SK-N-SH (cell line): ENCODE data around the gene POLN. TPM values are rescaled to one million over a fixed set of nuclear protein-coding genes. Genes with fewer than 3 reads are reported as not detected.

Source experiments
- CTCF ChIA-PET: fragments of 300-600, 350-600 bp; formaldehyde crosslinking; extraction: SDS; loops from one replicate; lab custom pipeline; 2021; lab: Yijun Ruan, JAX
- POLR2A ChIA-PET: fragments of 350-600 bp; sonication (Branson Sonifier 250); formaldehyde crosslinking; extraction: SDS; loops from one replicate; lab custom pipeline; 2020; ENCODE audit warnings: antibody characterized with exemption, inconsistent platforms; lab: Yijun Ruan, JAX
- DNase-seq: peaks from one replicate; pipeline ENCODE4 v3.0.0; 2012
- H2AFZ ChIP-seq: fragments of 200-600 bp; sonication (generic); 2 replicates; pipeline ENCODE4 v1.8.1; 2016; ENCODE audit warnings: antibody characterized with exemption, mild to moderate bottlenecking, low read depth
- H3F3A ChIP-seq: fragments of 200-600 bp; sonication (generic); replicated peaks from 2 replicates; pipeline ENCODE3; 2016; ENCODE audit warnings: antibody characterized with exemption, mild to moderate bottlenecking; ENCODE audit not compliant: insufficient read depth
- H3K27ac ChIP-seq, 2 experiments: fragments of 200-500 bp in 1 of 2; fragments of 200-600 bp in 1 of 2; sonication (Bioruptor generic) in 1 of 2; sonication (generic), shearing (Covaris generic) in 1 of 2; 2 replicates each; pipeline versions ENCODE4 v1.5.1 to v1.6.1; 2014 to 2016; ENCODE audit warnings: low read depth in 2 of 2, inconsistent platforms in 1 of 2, low read length in 1 of 2, mild to moderate bottlenecking in 1 of 2, mixed read lengths in 1 of 2
- H3K27me3 ChIP-seq: fragments of 200-600 bp; sonication (generic), shearing (Covaris generic); 2 replicates; pipeline ENCODE4 v1.6.1; 2016; ENCODE audit warnings: mixed run types; ENCODE audit not compliant: insufficient read depth
- H3K36me3 ChIP-seq, 2 experiments: fragments of 200-500 bp in 1 of 2; fragments of 200-600 bp in 1 of 2; sonication (Bioruptor generic) in 1 of 2; sonication (generic) in 1 of 2; replicated peaks in 1 of 2; 2 replicates each; pipeline versions ENCODE3 to v1.5.1; 2014 to 2016; ENCODE audit warnings: low read length in 1 of 2, mild to moderate bottlenecking in 1 of 2; ENCODE audit not compliant: insufficient read depth in 2 of 2, control insufficient read depth in 1 of 2
- H3K4me1 ChIP-seq, 2 experiments: fragments of 200-500 bp in 1 of 2; fragments of 200-600 bp in 1 of 2; sonication (Bioruptor generic) in 1 of 2; sonication (generic), shearing (Covaris generic) in 1 of 2; 2 replicates each; pipeline versions ENCODE4 v1.5.1 to v1.6.1; 2014 to 2016; ENCODE audit warnings: low read depth in 1 of 2, low read length in 1 of 2, mixed run types in 1 of 2; ENCODE audit not compliant: insufficient read depth in 2 of 2, control insufficient read depth in 1 of 2
- H3K4me2 ChIP-seq: fragments of 200-600 bp; sonication (generic), shearing (Covaris generic); 2 replicates; pipeline ENCODE4 v1.6.1; 2017; ENCODE audit warnings: mixed run types
- H3K4me3 ChIP-seq, 2 experiments: fragments of 200-500 bp in 1 of 2; fragments of 200-600 bp in 1 of 2; sonication (Bioruptor generic) in 1 of 2; sonication (generic), shearing (Covaris generic) in 1 of 2; 2 replicates each; pipeline versions ENCODE4 v1.5.1 to v1.8.1; 2014 to 2016; ENCODE audit warnings: low read depth in 2 of 2, inconsistent platforms in 1 of 2, low read length in 1 of 2, mild to moderate bottlenecking in 1 of 2, mixed read lengths in 1 of 2, moderate library complexity in 1 of 2
- H3K79me2 ChIP-seq: fragments of 200-600 bp; sonication (generic); 2 replicates; pipeline ENCODE4 v1.8.1; 2017; ENCODE audit warnings: mild to moderate bottlenecking; ENCODE audit not compliant: insufficient read depth
- H3K9ac ChIP-seq: fragments of 200-600 bp; sonication (generic); 2 replicates; pipeline ENCODE4 v1.6.1; 2017; ENCODE audit warnings: mixed run types
- H3K9me2 ChIP-seq: fragments of 200-600 bp; sonication (generic); 2 replicates; pipeline ENCODE4 v1.6.1; 2017; ENCODE audit warnings: mixed run types
- H3K9me3 ChIP-seq: fragments of 200-600 bp; sonication (generic); 2 replicates; pipeline ENCODE4 v1.6.1; 2017; ENCODE audit warnings: mixed run types, mild to moderate bottlenecking, moderate library complexity
- H4K20me1 ChIP-seq: fragments of 200-600 bp; sonication (generic); 2 replicates; pipeline ENCODE4 v1.6.1; 2017; ENCODE audit warnings: mild to moderate bottlenecking, mixed run types; ENCODE audit not compliant: insufficient read depth
- ELF1 ChIP-seq: IDR thresholded peaks from 2 replicates; pipeline ENCODE4 v1.4.0; 2012
- EP300 ChIP-seq, 2 experiments: IDR thresholded peaks; 2 replicates each; pipeline versions ENCODE4 v1.4.0 to v1.6.1; 2012; ENCODE audit warnings: borderline replicate concordance in 1 of 2, low read depth in 1 of 2, low read length in 1 of 2
- GATA2 ChIP-seq: sonication (generic); formaldehyde crosslinking; IDR thresholded peaks from 2 replicates; pipeline ENCODE4 v1.5.0; 2020; ENCODE audit warnings: mild to moderate bottlenecking, missing genetic modification reagents
- NFIC ChIP-seq: IDR thresholded peaks from 2 replicates; pipeline ENCODE4 v1.4.0; 2012; ENCODE audit warnings: borderline replicate concordance
- SIN3A ChIP-seq: IDR thresholded peaks from 2 replicates; pipeline ENCODE4 v1.6.1; 2012; ENCODE audit warnings: low read depth, mild to moderate bottlenecking, low read length, moderate library complexity, borderline replicate concordance
- WGBS: methylation state at CpG from one replicate; pipeline ENCODE4 v1.1.6; 2017; ENCODE audit warnings: low lambda C conversion rate; 5-methylcytosine and 5-hydroxymethylcytosine counted together
- polyA plus RNA-seq, 3 experiments: library from polyadenylated mRNA; depleted of rRNA; stranded (reverse); fragments of >200 nt; gene quantifications; 2 replicates each; pipeline ENCODE4 v1.2.3, GENCODE V29; 2012
- TF ChIP-seq, protein P1 (sequence below): IDR thresholded peaks from 2 replicates; pipeline ENCODE4 v1.4.0; 2012; ENCODE audit warnings: low read depth, borderline replicate concordance

Gene POLN
- polyA plus RNA-seq, 1 of the 3 experiments (the other 2 are of a cell fraction) = 0.67 TPM

GRCh38 chr4:2135083-2135482, 106.8 kb downstream of the POLN start:
- Histone ChIP-seq H3K27me3 (no peaks in the 10 kb centered on the region), H3K4me1 (peaks cover 0 to 7% of the 10 kb centered on the region in 2 experiments; a peak in 1 of 4 replicates), H3K27ac (no peak overlapping the region), H3K4me2 (no peak overlapping the region), H3K4me3 (no peak overlapping the region), H3K36me3 (no peaks in the 10 kb centered on the region), H3F3A (no peaks in the 10 kb centered on the region), H3K9ac (no peak overlapping the region), H3K9me2 (no peaks in the 10 kb centered on the region), H3K79me2 (no peaks in the 10 kb centered on the region), H3K9me3 (no peaks in the 10 kb centered on the region), H2AFZ (no peak overlapping the region), H4K20me1 (no peaks in the 10 kb centered on the region)
- TF ChIP-seq, protein P1, sequence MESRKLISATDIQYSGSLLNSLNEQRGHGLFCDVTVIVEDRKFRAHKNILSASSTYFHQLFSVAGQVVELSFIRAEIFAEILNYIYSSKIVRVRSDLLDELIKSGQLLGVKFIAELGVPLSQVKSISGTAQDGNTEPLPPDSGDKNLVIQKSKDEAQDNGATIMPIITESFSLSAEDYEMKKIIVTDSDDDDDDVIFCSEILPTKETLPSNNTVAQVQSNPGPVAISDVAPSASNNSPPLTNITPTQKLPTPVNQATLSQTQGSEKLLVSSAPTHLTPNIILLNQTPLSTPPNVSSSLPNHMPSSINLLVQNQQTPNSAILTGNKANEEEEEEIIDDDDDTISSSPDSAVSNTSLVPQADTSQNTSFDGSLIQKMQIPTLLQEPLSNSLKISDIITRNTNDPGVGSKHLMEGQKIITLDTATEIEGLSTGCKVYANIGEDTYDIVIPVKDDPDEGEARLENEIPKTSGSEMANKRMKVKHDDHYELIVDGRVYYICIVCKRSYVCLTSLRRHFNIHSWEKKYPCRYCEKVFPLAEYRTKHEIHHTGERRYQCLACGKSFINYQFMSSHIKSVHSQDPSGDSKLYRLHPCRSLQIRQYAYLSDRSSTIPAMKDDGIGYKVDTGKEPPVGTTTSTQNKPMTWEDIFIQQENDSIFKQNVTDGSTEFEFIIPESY = no peak
- ChIA-PET POLR2A (no interaction called here), CTCF (no interaction called here)
- WGBS = 79% methylated on average over 8 of the region's 8 CpGs
- DNase-seq = peak; percentile 49

DNA sequence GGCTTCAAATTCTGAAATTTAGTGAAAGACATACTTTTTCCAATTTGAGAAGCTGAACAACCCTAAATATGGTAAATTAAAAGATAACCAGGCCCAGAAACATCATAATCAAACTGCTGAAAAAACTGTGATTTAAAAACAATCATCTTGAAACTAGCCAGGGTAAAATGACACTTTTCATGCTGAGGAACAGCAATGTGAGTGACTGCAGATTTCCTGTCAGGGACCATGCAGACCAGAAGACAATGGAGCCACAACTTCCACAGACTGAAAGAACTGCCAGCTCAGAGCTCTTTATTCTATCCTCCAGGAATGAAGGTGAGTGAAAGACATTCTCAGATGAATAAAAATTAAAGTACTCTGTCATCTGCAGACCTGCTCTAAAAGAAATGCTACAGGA, 109.5 kb downstream of the POLN start:
- H3K9ac ChIP-seq = no peak overlapping the region
- H3K27me3 ChIP-seq = no peaks in the 10 kb centered on the region
- H3K27ac ChIP-seq = no peak overlapping the region
- no peaks in the 10 kb centered on the region for H3K9me2 ChIP-seq
- H3K4me3 ChIP-seq = no peak overlapping the region
- no peaks in the 10 kb centered on the region for H3K79me2 ChIP-seq
- H2AFZ ChIP-seq = no peak overlapping the region
- ChIA-PET CTCF (interaction anchor here (1.7 kb wide), 1 partner anchor 88 kb away, joined by 4 read pairs; no protein-coding TSS in a partner anchor), POLR2A (interaction anchor here (0.6 kb wide), 1 partner anchor 943 kb away, joined by 3 read pairs; no protein-coding TSS in a partner anchor)
- no peaks in the 10 kb centered on the region for H3K9me3 ChIP-seq
- H3K4me1 ChIP-seq = peaks cover 0 to 7% of the 10 kb centered on the region in 2 experiments; a peak in 1 of 4 replicates
- H3F3A ChIP-seq = no peaks in the 10 kb centered on the region
- no peak for DNase-seq
- H4K20me1 ChIP-seq = no peaks in the 10 kb centered on the region
- H3K4me2 ChIP-seq = no peak overlapping the region
- TF ChIP-seq ELF1 (no peak), NFIC (no peak), SIN3A (no peak), GATA2 (CRISPR knock-in tag) (no peak), EP300 (IDR thresholded peaks at IDR 0.05; ENCODE audit: borderline replicate concordance in 1 of 2, low read depth in 1 of 2, low read length in 1 of 2) (no peak)
- TF ChIP-seq, protein P1 = no peak
- no peaks in the 10 kb centered on the region for H3K36me3 ChIP-seq
